HG02943 (cell line): Measurements from ENCODE around the gene TSPAN5.
"Not testable (repeated sequence)": the region's sequence is repeated elsewhere in the genome, so short reads cannot be mapped to it uniquely, and the experiment has no call there.

Source experiments
- ATAC-seq: cut with Tn5 transposase; IDR thresholded peaks from one replicate; pipeline ENCODE4 v1.9.1; 2021; ENCODE audit warnings: mild to moderate bottlenecking, low read depth, moderate library complexity; ENCODE audit not compliant: unreplicated experiment

TSPAN5 gene

GRCh38 chr4:98470366-98470765 lies 188.0 kb downstream of the TSPAN5 start:
- ATAC-seq: no peak

GRCh38 chr4:98469771-98470170 lies 188.6 kb downstream of the TSPAN5 start:
- no peak for ATAC-seq

GRCh38 chr4:98468709-98469108 lies 189.7 kb downstream of the TSPAN5 start:
- ATAC-seq: no peak

GRCh38 chr4:98467627-98468072 lies 190.8 kb downstream of the TSPAN5 start:
- ATAC-seq: peak; percentile 96

GRCh38 chr4:98466868-98467599 lies 191.4 kb downstream of the TSPAN5 start:
- ATAC-seq: peak; percentile 10

- ATAC-seq: no peak
Observed at GRCh38 chr4:98462487-98462886, 195.9 kb downstream of the TSPAN5 start.

GRCh38 chr4:98461121-98461865 lies 197.1 kb downstream of the TSPAN5 start:
- ATAC-seq: not testable (repeated sequence)

- ATAC-seq: not testable (repeated sequence)
Observed at GRCh38 chr4:98457422-98457821, 201.0 kb downstream of the TSPAN5 start.

GRCh38 chr4:98452091-98452490 lies 206.3 kb downstream of the TSPAN5 start:
- ATAC-seq: no peak

- peak; percentile 41 for ATAC-seq
Observed at GRCh38 chr4:98448908-98449307, 209.5 kb downstream of the TSPAN5 start.

- no peak for ATAC-seq
Observed at GRCh38 chr4:98447648-98448047, 210.8 kb downstream of the TSPAN5 start.

GRCh38 chr4:98446499-98447375 lies 211.7 kb downstream of the TSPAN5 start:
- ATAC-seq: peak; percentile 66

- no peak for ATAC-seq
Observed at GRCh38 chr4:98444371-98444770, 214.0 kb downstream of the TSPAN5 start.

GRCh38 chr4:98434816-98435215 lies 223.6 kb downstream of the TSPAN5 start:
- no peak for ATAC-seq

GRCh38 chr4:98433691-98434090 lies 224.7 kb downstream of the TSPAN5 start:
- ATAC-seq: no peak

- no peak for ATAC-seq
Observed at GRCh38 chr4:98430708-98431403, 227.6 kb downstream of the TSPAN5 start.

- ATAC-seq: no peak
Observed at GRCh38 chr4:98423009-98423408, 235.4 kb downstream of the TSPAN5 start.

- ATAC-seq: no peak
Observed at GRCh38 chr4:98421111-98421510, 237.3 kb downstream of the TSPAN5 start.
